ENCODE results near the gene SEZ6L. TPM values are rescaled to one million over a fixed set of nuclear protein-coding genes. Genes with fewer than 3 reads are reported as not detected.
"Not testable (repeated sequence)": the region's sequence is repeated elsewhere in the genome, so short reads cannot be mapped to it uniquely, and the experiment has no call there.

Gene SEZ6L
- total and polyA plus RNA-seq, 12 donors = 0.01 to 2.5 (median 0.28) TPM

- H3K4me1 ChIP-seq = peaks cover 0 to 15% (median 0%) of the 10 kb centered on the region in 9 donors
- H3K27me3 ChIP-seq = peaks cover 0 to 65% (median 28%) of the 10 kb centered on the region in 7 donors
- no peaks in the 10 kb centered on the region for H3K36me3 ChIP-seq
- no peaks in the 10 kb centered on the region for H3K9me3 ChIP-seq
- WGBS, 2 donors = 82 to 88% methylated on average over 4 of the region's 4 CpGs
- no peak for ATAC-seq
- H3K4me3 ChIP-seq = no peak overlapping the region
- intact Hi-C loops (cut with DNase I) = loop anchor here in 1 of 10 donors (10.0 kb wide), 1 partner anchor 49 kb away; no protein-coding TSS in a partner anchor
- DNase-seq = no peak
- no peak for TF ChIP-seq CTCF (IDR thresholded peaks at IDR 0.05)
- H3K27ac ChIP-seq = no peak overlapping the region
Measured at GRCh38 chr22:26406118-26406517, 236.9 kb downstream of the SEZ6L start.

- WGBS, 2 donors = 91 to 92% methylated on average over 7 of the region's 7 CpGs
- not testable (repeated sequence) for H3K36me3 ChIP-seq, H3K27ac ChIP-seq, H3K9me3 ChIP-seq, DNase-seq, ATAC-seq, H3K4me3 ChIP-seq
- intact Hi-C loops (cut with DNase I) = loop anchor here in 1 of 10 donors (10.0 kb wide), 1 partner anchor 46 kb away; no protein-coding TSS in a partner anchor
- Histone ChIP-seq H3K27me3 (peaks cover 0 to 74% (median 35%) of the 10 kb centered on the region in 7 donors), H3K4me1 (peaks cover 0 to 15% (median 0%) of the 10 kb centered on the region in 9 donors)
Measured at GRCh38 chr22:26408562-26409220, 239.4 kb downstream of the SEZ6L start.

GRCh38 chr22:26409719-26410335 is 240.6 kb downstream of the SEZ6L start:
- Histone ChIP-seq H3K9me3 (no peaks in the 10 kb centered on the region), H3K36me3 (no peaks in the 10 kb centered on the region), H3K4me3 (no peak overlapping the region), H3K27ac (no peak overlapping the region), H3K4me1 (peaks cover 0 to 11% (median 0%) of the 10 kb centered on the region in 9 donors), H3K27me3 (peaks cover 0 to 82% (median 46%) of the 10 kb centered on the region in 7 donors)
- no peak for ATAC-seq
- TF ChIP-seq CTCF (IDR thresholded peaks at IDR 0.05) = no peak
- WGBS, 2 donors = 45 to 57% methylated on average over 5 of the region's 5 CpGs
- no peak for DNase-seq
- intact Hi-C loops (cut with DNase I) = loop anchor here in 1 of 10 donors (10.0 kb wide), 1 partner anchor 45 kb away; no protein-coding TSS in a partner anchor

GRCh38 chr22:26410386-26410785 is 241.1 kb downstream of the SEZ6L start:
- WGBS, 2 donors = 57 to 64% methylated on average over 5 of the region's 5 CpGs
- intact Hi-C loops (cut with DNase I) = no loop called here
- no peaks in the 10 kb centered on the region for H3K9me3 ChIP-seq
- H3K27me3 ChIP-seq = peaks cover 0 to 80% (median 46%) of the 10 kb centered on the region in 7 donors
- no peak for TF ChIP-seq CTCF (IDR thresholded peaks at IDR 0.05)
- H3K27ac ChIP-seq = no peak overlapping the region
- no peaks in the 10 kb centered on the region for H3K36me3 ChIP-seq
- H3K4me3 ChIP-seq = no peak overlapping the region
- peaks cover 0 to 5% (median 0%) of the 10 kb centered on the region in 9 donors for H3K4me1 ChIP-seq
- DNase-seq (no peak), ATAC-seq (no peak)

Measured in heart right ventricle (tissue), 16 donors.